ENCODE measurements around the gene ITSN1.

GRCh38 chr21:33674226-33674625, 31.9 kb downstream of the ITSN1 start:
- TF ChIP-seq POLR2AphosphoS5 (IDR thresholded peaks at IDR 0.05; ENCODE audit: low read depth), result no peak
- TF ChIP-seq EZH2 (IDR thresholded peaks at IDR 0.05; ENCODE audit: low read depth, unreplicated experiment), result no peak
- TF ChIP-seq CTCF (conservative IDR thresholded peaks at IDR 0.05; ENCODE audit: low read depth in 2 of 2), result no peak
- TF ChIP-seq JUNB (IDR thresholded peaks at IDR 0.05; ENCODE audit: unreplicated experiment), result no peak
- no peak for TF ChIP-seq EZH2phosphoT487 (IDR thresholded peaks at IDR 0.05; ENCODE audit: unreplicated experiment)
- TF ChIP-seq, protein P1, sequence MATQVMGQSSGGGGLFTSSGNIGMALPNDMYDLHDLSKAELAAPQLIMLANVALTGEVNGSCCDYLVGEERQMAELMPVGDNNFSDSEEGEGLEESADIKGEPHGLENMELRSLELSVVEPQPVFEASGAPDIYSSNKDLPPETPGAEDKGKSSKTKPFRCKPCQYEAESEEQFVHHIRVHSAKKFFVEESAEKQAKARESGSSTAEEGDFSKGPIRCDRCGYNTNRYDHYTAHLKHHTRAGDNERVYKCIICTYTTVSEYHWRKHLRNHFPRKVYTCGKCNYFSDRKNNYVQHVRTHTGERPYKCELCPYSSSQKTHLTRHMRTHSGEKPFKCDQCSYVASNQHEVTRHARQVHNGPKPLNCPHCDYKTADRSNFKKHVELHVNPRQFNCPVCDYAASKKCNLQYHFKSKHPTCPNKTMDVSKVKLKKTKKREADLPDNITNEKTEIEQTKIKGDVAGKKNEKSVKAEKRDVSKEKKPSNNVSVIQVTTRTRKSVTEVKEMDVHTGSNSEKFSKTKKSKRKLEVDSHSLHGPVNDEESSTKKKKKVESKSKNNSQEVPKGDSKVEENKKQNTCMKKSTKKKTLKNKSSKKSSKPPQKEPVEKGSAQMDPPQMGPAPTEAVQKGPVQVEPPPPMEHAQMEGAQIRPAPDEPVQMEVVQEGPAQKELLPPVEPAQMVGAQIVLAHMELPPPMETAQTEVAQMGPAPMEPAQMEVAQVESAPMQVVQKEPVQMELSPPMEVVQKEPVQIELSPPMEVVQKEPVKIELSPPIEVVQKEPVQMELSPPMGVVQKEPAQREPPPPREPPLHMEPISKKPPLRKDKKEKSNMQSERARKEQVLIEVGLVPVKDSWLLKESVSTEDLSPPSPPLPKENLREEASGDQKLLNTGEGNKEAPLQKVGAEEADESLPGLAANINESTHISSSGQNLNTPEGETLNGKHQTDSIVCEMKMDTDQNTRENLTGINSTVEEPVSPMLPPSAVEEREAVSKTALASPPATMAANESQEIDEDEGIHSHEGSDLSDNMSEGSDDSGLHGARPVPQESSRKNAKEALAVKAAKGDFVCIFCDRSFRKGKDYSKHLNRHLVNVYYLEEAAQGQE (IDR thresholded peaks at IDR 0.05; ENCODE audit: unreplicated experiment), result no peak
- TF ChIP-seq, protein P2, sequence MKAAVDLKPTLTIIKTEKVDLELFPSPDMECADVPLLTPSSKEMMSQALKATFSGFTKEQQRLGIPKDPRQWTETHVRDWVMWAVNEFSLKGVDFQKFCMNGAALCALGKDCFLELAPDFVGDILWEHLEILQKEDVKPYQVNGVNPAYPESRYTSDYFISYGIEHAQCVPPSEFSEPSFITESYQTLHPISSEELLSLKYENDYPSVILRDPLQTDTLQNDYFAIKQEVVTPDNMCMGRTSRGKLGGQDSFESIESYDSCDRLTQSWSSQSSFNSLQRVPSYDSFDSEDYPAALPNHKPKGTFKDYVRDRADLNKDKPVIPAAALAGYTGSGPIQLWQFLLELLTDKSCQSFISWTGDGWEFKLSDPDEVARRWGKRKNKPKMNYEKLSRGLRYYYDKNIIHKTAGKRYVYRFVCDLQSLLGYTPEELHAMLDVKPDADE (IDR thresholded peaks at IDR 0.05), result no peak
- TF ChIP-seq ZNF114 (CRISPR knock-in tag; IDR thresholded peaks at IDR 0.05), result no peak
- TF ChIP-seq CREB1 (CRISPR knock-in tag; IDR thresholded peaks at IDR 0.05; ENCODE audit: low read depth), result no peak
